Hematopoietic multipotent progenitor cell treated with erythropoietin and hydrocortisone succinate and interleukin-3 and kit ligand, for 15 days (in vitro differentiated cells): Measurements from ENCODE around the gene MED20.

Experiments
- DNase-seq: peaks from one replicate; pipeline ENCODE4 v3.0.0-alpha.2; 2015; ENCODE audit warnings: low spot score

The MED20 gene

DNA sequence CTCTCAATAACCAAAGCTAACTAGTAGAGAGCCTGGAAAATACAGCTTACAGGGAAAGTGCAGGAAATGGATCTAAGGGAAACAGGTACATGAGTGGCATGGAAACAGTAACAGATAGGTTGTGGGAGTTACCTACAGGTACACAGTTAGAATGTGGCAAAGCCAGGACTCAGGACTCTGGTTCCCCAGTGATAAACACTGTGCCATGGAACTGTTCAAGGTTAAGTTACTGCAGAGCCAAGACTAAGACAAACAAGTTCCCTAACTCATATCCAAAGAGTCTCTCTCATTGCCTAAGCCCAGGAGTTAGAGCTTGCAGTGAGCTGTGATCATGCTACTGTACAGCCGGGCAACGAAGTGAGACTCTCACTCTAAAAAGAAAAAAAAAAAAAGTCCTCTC, 6.6 kb downstream of the MED20 start:
- DNase-seq = no peak

DNA sequence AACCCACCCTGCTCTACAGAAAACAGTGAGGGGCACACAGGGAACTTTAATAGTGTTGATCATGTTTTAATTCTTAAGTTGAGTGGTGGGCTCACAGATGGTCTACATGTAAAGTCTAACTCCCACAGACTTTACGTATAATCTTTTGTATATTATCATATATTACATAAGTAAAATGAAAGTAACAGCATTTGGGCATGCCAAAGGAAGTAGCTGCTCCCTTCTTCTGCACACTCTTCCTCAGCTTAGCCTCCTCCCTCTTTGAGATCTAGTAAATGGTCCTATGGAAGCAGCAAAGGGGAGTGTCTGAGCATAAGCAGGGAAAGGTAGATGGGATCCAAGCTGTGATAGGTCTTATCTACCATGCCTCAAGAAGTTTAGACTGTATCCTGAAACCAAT, 11.2 kb downstream of the MED20 start:
- no peak for DNase-seq

DNA sequence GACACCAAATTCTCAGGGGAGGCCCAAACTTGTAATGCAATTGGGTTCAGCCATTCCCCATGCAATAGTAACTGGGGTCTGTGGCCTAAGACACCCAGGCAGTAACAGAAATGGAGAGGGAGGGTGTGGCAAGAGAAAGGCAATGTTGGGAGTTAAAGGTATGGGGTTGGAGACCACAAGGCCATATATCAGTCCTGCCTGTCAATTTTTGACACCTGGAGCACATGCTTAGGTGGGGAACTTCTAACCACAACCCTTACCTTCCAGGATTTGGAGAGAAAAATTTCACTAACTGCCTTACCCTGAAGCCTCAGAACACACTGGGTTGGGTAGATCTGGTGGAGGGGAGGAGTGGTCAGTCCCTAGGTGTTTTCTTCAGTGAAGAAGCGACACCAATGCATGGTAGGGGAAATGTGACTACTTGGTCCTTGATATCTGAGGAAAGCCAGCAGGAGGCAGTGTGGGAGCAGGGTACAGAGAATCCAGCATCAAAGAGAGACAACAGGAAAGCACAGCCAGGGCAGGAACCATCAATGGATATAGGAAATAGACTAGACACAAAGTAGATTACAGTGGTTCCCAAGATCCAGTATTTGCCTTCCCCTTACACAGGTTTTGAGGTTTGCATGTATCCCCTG, 18.9 kb downstream of the MED20 start:
- peak; percentile 71 for DNase-seq

DNA sequence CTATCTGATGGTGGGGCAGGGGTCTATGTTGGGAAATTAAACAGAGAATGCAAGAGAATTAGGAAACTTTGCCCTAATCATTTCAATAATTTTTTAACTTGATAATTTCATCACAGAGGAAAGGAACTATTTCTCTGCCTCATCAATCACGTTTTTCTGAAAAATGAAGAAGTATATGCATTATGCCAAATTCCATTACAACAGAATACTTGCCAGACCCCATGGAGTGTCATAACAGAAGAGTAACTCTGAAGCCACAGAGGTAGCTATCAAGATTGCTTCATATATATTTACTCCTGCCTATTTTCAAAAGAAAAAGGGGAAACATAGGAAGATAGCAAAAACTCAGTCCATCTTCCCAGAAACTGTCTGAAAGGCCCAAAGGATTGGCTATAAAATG, 20.1 kb downstream of the MED20 start:
- no peak for DNase-seq

DNA sequence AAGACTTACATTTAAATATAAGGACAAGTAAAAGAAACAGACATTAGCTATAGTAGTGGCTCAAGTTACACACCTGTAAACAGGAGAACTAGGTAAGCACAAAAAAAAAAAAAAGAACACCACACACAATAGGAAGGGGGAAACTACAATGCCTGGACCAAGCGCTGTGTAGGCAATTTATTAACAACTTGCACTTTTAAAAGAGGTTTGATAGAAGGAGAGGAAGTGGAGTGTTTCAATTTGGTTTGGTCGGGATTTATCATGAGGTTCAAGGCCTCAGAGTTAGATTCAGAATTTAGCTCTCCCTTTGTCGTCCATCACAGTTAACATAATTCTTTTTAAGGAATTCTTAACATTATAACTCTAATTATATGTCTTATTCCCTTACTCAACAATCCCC, 24.7 kb downstream of the MED20 start:
- DNase-seq = no peak

DNA sequence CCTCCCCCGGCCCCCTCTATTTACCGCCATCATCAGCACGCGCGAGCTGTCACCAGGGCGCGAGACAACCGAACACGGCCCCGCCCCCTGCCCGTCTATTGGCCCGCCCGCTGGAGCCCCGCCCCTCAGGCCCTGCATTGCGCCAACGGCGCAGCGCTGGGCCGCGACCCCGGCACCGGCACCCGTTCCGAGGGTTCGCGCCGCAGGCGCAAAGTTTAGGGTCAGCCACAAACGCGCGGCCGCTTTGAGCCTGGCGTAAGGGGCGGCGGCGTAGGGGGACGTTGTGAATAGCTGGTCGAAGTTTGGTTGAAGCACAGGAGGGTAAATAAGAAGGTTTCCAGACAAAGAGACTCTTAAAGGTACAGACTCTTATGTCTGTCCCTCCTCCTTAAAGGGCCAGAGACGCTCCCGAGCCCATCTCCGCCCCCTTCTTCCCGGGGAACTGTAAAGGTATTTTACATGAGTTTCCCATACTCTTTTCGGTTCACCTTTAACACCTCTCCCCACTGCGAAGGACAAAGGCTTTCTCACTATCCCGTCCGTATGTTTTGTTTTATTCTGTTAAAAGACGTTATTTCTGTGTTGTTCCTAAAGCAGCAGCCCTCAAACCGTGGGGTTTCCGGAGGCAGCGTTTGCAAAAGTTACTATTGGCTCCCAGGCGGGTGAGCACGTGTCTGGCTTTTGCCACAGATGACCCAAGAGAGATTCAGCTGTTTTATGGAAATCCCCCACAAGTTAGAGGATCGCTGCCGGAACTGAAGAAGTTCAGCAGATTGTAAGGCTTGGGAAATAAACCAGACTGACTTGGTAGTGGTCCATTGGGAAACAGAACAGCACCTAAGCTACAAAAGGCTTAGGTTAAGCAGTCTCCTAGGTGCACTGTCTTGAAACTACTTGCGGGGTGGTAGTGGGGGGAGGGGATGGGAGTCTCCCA, 25.4 kb downstream of the MED20 start, which contains the start of gene USP49:
Gene USP49, minus strand, starts transcription at position 76 of the 934 bp plus-strand sequence. CDS start 88,392 bp downstream, outside the sequence.
- DNase-seq = peak; percentile 87

DNA sequence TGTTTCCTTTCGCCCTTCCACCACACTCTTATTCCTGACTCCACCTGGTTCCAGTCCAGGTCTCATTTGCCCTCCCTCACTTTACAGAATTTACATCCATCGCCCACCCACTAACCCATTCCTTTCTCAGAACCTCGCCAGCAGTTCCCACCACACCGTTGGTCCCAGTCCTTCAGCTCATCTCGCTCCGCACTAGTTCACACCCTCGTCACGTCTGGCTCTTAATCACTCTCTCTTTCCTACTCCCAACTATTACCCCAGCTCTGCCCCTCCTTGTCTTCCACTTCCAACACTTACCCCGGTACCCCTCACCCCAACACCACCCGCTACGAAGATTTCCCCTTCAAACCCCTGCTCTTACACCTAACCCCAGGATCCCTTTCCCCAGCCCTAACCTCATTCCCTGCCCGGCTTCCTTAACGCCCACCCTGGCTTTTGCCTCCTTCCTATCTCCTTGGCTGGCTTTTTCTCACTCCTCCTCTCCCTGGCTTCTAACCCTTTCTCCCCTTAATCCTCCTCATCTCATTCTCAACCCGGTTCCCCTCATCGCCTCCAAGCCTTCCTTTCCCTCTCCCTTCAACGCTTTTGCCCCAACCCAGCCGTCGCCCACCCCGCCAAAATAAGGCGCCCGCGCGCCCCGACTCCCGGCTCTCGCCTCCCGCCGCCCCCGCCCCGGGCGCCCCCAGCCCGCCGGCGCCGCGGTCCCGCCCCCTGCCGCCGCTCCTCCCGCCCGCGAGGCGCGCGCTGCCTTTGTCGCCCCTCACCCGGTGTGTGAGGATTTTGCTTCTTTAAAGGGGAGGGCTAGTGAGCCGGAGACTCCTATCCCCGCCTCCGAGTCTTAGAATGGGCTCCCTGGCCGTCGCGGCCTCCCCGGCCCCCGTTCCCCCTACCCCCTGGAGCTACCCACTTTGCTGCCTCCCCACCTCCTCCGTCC, 26.3 kb downstream of the MED20 start:
- no peak for DNase-seq

DNA sequence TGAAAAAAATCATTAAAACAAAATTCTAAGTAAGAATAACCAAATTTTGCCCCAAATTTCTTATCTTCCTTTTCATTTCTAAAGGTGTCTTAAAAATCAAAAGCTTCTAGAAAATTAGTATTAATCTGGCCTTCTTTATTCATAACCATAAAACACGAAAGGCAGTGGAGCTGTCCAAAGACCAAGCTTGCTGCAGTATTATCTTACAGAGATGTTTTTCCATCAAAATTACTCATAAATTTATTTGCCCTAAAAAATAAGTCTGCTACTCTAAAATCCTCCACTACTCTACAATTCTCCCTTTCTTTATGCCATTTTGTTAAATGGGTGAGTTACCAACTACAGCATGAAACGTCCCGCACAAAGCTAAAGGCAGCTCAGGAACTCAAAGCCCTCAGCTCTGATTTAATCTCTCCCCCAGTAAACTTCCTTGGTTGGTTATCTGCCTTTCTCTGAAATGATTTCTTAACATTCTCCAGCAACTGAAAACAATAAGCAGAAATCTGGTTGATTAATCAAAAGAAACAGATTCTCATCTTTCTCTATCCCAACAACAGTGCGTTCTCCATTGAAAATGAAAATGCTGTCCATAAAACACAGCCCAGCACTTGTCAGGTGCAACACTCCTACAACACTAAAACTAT, 27.9 kb downstream of the MED20 start:
- DNase-seq = no peak

DNA sequence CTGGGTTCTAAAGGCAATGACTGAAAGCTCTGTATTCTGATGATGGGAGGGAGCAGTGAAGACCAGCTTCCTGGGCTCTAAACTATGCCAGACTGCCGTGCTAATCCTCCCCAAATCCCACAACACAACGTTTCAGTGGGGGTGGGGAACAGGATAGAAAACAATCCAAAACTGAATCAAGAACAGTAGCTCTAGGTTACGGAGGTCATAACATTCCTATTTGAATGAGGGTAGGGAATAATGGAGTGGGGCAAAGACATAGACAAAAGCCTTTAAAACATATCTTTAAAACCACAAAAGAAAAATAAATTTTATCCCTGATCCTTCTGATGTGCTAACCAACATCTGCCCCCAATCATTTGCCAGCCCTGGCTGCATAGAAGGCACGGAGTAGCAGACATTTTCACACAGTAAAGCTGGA, 33.6 kb downstream of the MED20 start:
- no peak for DNase-seq

DNA sequence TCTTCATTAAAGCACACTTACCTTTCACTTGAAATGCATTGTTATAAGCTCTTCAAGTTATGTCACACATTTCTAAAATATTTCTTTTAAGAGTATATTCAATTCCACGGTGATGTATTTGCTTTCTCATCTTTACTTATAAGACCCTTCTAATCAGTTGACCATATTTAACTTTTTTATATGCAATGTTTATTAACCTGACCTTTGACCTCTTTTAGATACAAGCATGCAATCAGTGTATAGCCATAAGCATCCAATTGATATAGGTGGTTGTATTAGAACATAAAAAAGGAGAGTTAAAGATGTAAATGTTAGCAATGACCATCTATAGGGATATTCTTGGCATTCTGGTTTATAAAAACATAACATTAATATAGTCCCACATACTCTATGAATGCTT, 35.0 kb downstream of the MED20 start:
- no peak for DNase-seq

DNA sequence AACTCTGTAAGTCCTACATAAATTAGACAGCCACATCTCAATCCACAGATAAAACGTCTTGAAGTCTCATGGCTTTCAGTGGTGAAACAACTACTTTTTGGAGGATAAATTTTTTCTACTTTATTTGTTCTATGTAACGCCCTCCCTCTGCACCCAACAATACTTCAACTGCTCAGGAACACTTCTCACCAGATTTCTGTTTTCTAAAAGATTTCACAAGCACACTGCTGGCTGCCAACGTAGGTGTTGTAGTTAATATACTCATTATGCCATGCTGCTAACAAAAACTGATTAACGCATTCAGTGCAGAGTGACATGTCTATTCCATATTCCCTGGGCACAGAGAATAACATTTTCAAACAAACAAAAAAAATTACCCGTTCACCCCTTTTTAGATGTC, 36.0 kb downstream of the MED20 start:
- no peak for DNase-seq

DNA sequence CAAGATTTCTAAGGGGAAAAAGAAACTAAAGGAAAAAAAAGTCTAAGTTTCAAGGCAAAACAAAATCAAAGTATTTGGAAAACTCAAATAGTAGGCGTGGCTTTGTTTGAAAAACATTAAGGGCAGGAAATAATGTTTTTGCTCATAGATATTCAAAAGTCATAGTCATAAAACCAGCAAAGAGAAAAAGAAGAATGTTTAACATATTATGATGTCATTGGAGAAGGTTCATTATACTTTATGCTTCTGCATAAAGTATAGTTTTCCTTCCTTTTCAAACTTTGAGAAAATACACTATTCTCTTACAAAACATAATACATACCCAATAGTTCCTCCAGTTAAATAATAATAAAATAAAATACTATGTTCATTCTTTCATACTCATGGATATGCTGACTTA, 39.4 kb downstream of the MED20 start:
- DNase-seq = no peak

DNA sequence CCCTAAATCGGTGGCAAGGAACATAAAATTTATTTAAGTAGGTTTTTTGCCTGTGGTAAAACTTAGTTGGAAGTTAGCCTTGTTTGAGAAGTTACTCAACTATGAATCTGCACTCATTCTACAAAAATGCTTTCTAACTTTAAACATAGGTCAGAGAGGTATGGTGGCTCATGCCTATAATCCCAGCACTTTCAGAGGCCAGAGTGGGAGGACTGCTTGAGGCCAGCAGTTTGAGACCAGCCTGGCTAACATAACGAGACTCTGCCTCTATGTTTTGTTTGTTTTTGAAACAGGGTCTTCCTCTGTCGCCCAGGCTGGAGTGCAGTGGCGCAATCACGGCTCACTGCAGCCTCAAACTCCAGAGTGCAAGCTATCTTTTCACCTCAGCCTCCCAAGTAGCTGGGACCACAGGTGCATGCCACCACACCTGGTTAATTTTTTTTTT, 42.0 kb downstream of the MED20 start:
- no peak for DNase-seq

DNA sequence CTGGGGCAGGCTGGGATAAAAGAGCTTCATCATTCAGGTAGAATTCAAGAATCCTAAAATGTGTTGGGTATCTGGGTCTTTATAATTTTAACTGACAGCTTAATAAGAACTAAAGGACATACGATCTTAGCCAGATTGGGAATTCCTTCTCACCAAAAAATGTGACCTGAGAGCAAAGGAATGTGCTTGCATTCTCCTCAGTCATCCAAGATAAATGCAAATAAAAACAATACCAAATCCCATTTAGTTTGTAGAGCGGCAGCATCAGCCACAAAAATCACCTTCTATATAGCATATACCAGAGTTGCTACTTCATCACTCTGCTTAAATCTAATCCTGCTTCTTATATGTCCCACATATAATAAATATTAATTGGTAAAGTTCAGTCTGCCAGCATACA, 42.7 kb downstream of the MED20 start:
- DNase-seq = no peak

DNA sequence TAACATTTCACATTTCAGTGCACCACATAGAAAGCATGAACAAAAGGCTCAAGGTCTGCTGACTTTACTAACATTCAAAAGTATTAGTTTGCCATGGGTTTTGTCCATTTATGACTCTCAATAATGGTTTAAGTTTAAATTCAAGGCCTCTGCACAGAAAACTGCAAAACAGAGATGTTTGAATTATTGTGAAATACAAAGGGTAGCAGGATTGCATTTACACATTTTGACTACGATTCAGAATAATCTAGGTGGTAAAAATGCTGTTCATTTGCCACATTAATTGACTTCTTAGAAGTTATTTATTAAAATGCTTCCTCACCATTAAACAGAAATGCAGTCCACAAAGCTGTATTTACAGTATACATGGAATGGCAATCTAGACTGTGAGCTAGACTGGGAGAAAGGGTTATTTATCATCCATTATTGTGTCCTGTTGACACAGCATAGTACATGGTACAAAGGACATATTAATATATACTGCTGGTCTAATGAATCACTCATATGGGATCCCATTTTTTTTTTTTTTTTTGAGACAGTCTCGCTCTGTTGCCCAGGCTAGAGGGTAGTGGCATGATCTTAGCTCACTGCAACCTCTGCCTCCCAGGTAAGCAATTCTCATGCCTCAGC, 43.8 kb downstream of the MED20 start:
- no peak for DNase-seq

DNA sequence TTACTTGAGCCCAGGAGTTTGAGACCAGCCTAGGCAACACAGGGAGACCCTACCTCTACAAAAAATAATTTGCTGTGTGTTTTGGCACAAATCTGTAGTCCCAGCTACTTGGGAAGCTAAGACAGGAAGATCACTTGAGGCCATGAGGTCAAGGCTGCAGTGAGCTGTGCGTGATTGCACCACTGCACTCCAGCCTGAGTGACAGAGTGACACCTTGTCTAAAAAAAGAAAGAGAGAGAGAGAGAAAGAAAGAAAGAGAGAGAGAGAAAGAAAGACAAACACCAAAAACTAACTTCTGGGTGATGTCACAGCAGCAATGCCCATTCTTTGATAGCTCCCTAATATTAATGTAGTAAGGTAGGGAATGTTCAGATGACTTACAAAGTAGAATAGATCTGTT, 46.2 kb downstream of the MED20 start:
- no peak for DNase-seq

DNA sequence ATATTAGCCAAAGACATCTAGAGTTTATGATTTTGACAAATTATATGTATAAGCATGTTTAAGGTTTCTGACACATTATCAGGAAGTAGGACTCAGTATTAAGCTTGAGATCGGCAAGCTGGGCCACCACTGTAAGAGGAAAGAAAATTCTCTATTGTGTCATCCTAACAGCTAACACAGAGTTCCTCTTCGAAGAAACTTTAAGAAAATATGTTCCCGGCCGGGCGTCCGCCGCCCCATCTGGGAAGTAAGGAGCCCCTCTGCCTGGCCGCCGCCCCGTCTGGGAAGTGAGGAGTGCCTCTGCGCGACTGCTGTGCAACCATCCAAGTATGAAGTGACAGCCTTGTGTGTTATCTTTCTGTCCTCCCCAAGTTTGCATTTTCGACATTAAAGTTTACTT, 48.8 kb downstream of the MED20 start:
- no peak for DNase-seq

DNA sequence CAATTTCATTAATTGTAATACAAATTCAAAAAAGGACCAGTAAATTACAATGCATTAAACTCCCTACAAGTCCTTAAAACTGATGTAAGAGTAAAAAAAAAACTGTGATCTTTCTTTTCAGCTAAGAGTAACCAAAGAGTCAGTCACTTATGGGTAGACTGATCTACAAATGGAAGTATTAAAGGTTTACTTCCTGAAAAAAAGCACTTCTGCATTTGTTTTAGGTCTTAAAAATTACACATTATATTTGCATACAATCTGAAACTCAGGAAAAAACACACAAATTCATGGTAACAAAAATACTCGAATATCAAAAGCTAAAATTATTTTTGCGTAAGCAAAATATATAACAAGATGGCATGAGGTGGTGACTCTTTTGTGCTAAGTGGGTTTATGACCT, 49.2 kb downstream of the MED20 start:
- no peak for DNase-seq

DNA sequence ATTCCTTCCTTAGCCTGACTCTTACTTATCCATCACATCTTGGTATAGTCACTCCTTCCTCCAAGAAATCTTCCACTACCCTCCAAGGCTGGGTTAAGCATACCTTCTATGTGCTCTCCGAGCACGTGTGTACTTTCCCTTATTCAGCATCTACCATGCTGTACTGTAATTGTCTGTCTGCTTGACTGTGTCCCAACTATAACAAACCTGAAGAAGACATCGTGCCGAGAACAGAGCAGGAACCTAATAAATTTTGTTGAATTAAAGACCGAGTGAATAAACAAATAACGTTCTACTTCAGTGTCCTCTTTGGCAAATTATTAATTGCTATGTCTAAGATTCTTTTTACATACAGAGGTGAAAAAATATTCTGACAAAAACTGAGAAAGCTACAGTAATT, 61.6 kb downstream of the MED20 start:
- DNase-seq = no peak

DNA sequence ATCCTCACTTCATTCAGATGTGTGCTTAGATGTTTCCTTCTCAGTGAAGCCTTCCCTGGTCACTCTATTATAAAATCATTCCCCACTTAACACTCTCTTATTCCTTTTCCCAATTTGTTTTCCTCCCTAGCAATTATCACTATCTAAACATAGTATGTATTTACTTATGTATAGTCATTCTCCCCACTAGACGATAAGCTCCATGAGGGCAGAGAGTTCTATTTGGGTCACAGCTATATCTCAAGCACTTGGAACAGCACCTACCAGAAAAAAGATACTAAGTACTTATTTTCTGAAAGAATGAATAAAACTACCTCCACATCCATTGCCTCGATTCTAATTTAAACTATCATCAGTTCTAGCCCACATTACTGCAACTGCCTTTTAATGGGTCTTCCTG, 62.2 kb downstream of the MED20 start:
- no peak for DNase-seq
